MM.1S (cell line): ENCODE results near the gene ARMCX4.

Experiments
- CTCF ChIP-seq: fragments of 300-600 bp; sonication (generic); IDR thresholded peaks from 2 replicates; pipeline ENCODE4 v1.5.1; 2016; ENCODE audit warnings: antibody characterized with exemption, low read length, mixed read lengths
- EZH2phosphoT487 ChIP-seq: fragments of 300-600 bp; sonication (generic); IDR thresholded peaks from 2 replicates; pipeline ENCODE4 v1.6.1; 2018; ENCODE audit warnings: antibody characterized with exemption, low read length

- TF ChIP-seq CTCF (no peak), EZH2phosphoT487 (no peak)
Measured at GRCh38 chrX:101450961-101451360, 34.3 kb upstream of the ARMCX4 start.
